GM12878 (cell line): ENCODE results near the gene RPL10. TPM values are rescaled to one million over a fixed set of nuclear protein-coding genes. Genes with fewer than 3 reads are reported as not detected.

Experiments used
- BACH1 ChIP-seq: fragments of 450-650 bp; IDR thresholded peaks from 2 replicates; pipeline ENCODE4 v1.6.1; 2017; ENCODE audit warnings: mild to moderate bottlenecking, borderline replicate concordance
- CBFB ChIP-seq: IDR thresholded peaks from 2 replicates; pipeline ENCODE4 v1.6.1; 2016; ENCODE audit warnings: antibody characterized with exemption, low read depth
- CREB1 ChIP-seq: IDR thresholded peaks from 2 replicates; pipeline ENCODE4 v1.6.1; 2012; ENCODE audit warnings: low read depth, mild to moderate bottlenecking, inconsistent platforms
- DPF2 ChIP-seq: fragments of 450-650 bp; IDR thresholded peaks from 2 replicates; pipeline ENCODE4 v1.6.1; 2017; ENCODE audit warnings: mild to moderate bottlenecking
- EP300 ChIP-seq, 2 experiments: fragments of 150-350 bp in 1 of 2; IDR thresholded peaks; 2 replicates each; pipeline ENCODE4 v1.6.1; 2011 to 2012; ENCODE audit warnings: low read depth in 2 of 2, low read length in 2 of 2, borderline replicate concordance in 1 of 2, improper control_type of control experiment in 1 of 2, inconsistent platforms in 1 of 2; ENCODE audit not compliant: control insufficient read depth in 1 of 2
- FOXM1 ChIP-seq: IDR thresholded peaks from 2 replicates; pipeline ENCODE4 v1.6.1; 2012; ENCODE audit warnings: low read depth, mild to moderate bottlenecking, inconsistent platforms, low read length, moderate library complexity
- HDGF ChIP-seq: fragments of 450-650 bp; IDR thresholded peaks from 2 replicates; pipeline ENCODE4 v1.6.1; 2016; ENCODE audit warnings: antibody characterized with exemption
- IRF4 ChIP-seq: IDR thresholded peaks from 2 replicates; pipeline ENCODE4 v1.6.1; 2011; ENCODE audit warnings: low read depth, low read length
- MTA3 ChIP-seq: IDR thresholded peaks from 2 replicates; pipeline ENCODE4 v1.6.1; 2012; ENCODE audit warnings: low read length, inconsistent platforms, borderline replicate concordance
- MYB ChIP-seq: fragments of 150-350 bp; IDR thresholded peaks from 2 replicates; pipeline ENCODE4 v1.6.1; 2014; ENCODE audit warnings: mild to moderate bottlenecking, low read depth, low read length, borderline replicate concordance
- NFYB ChIP-seq: IDR thresholded peaks from 2 replicates; pipeline ENCODE4 v1.6.1; 2011; ENCODE audit warnings: low read depth, mild to moderate bottlenecking, low read length, improper control_type of control experiment, moderate library complexity; ENCODE audit not compliant: insufficient read depth
- POLR2AphosphoS5 ChIP-seq: IDR thresholded peaks from 2 replicates; pipeline ENCODE4 v1.6.1; 2011; ENCODE audit warnings: mild to moderate bottlenecking, low read length, inconsistent platforms
- RAD51 ChIP-seq: fragments of 450-650 bp; IDR thresholded peaks from 2 replicates; pipeline ENCODE4 v1.6.1; 2016; ENCODE audit warnings: moderate library complexity, mild to moderate bottlenecking, inconsistent platforms
- RELA ChIP-seq: fragments of 450-650 bp; IDR thresholded peaks from 2 replicates; pipeline ENCODE4 v1.8.0; 2014; ENCODE audit warnings: borderline replicate concordance; ENCODE audit not compliant: partially characterized antibody
- RUNX3 ChIP-seq: IDR thresholded peaks from 2 replicates; pipeline ENCODE4 v1.6.1; 2012; ENCODE audit warnings: low read length, inconsistent platforms
- SP1 ChIP-seq: IDR thresholded peaks from one replicate; pipeline ENCODE4 v1.6.1; 2011; ENCODE audit warnings: low read depth, low read length
- STAT3 ChIP-seq: IDR thresholded peaks from 2 replicates; pipeline ENCODE4 v1.6.1; 2011; ENCODE audit warnings: low read depth, low read length, improper control_type of control experiment
- TCF12 ChIP-seq: IDR thresholded peaks from 2 replicates; pipeline ENCODE4 v1.6.1; 2011; ENCODE audit warnings: low read depth, mild to moderate bottlenecking, low read length
- YY1 ChIP-seq: IDR thresholded peaks from 2 replicates; pipeline ENCODE4 v1.6.1; 2011; ENCODE audit warnings: low read depth, mild to moderate bottlenecking, low read length
- ZBTB11 ChIP-seq: fragments of 450-650 bp; formaldehyde crosslinking; IDR thresholded peaks from 2 replicates; pipeline ENCODE4 v1.5.0; 2022; ENCODE audit warnings: mild to moderate bottlenecking, missing genetic modification characterization
- polyA plus RNA-seq, 11 experiments: library from polyadenylated mRNA; depleted of rRNA in 4 of 11; unstranded in 6 of 11; stranded (reverse) in 5 of 11; fragments of >200 nt; fragmentation: Nextera tagmentation in 4 of 11; fragmentation: Illumina TruSeq in 1 of 11; extraction: Ambion mirVana in 4 of 11; extraction: Trizol in 1 of 11; gene quantifications; 1 replicate in 1 of 11; 2 replicates in 10 of 11; pipeline versions ENCODE4 v1.2.1 to v1.2.3, GENCODE V29; 2011 to 2016; ENCODE audit warnings: inconsistent platforms in 2 of 11, missing spikeins in 2 of 11, low read depth in 1 of 11
- total RNA-seq, 4 experiments: library from RNA; depleted of rRNA in 3 of 4; stranded (reverse); fragments of >200 nt in 3 of 4; fragmentation: Illumina TruSeq in 1 of 4; extraction: Trizol in 1 of 4; gene quantifications; 2 replicates each; pipeline versions ENCODE4 v1.2.1 to v1.2.3, GENCODE V29; 2013 to 2021
- TF ChIP-seq, protein P1 (sequence below): IDR thresholded peaks from 2 replicates; pipeline ENCODE4 v1.6.1; 2012; ENCODE audit warnings: low read depth, low read length, improper control_type of control experiment
- TF ChIP-seq, protein P2 (sequence below): fragments of 450-650 bp; IDR thresholded peaks from 2 replicates; pipeline ENCODE4 v1.6.1; 2017; ENCODE audit warnings: mild to moderate bottlenecking
- TF ChIP-seq, protein P3 (sequence below): IDR thresholded peaks from 2 replicates; pipeline ENCODE4 v1.6.1; 2012; ENCODE audit warnings: low read depth, low read length, improper control_type of control experiment
- TF ChIP-seq, protein P4 (sequence below): IDR thresholded peaks from 2 replicates; pipeline ENCODE4 v1.6.1; 2011; ENCODE audit warnings: borderline replicate concordance, low read depth, mild to moderate bottlenecking, moderate library complexity, mixed read lengths, low read length; ENCODE audit not compliant: insufficient read depth; ENCODE audit errors: extremely low read length

The RPL10 gene
- total and polyA plus RNA-seq, 10 of the 15 experiments (the other 5 are each of a cell fraction or from before 2014, with no cell fraction given): 1,938 to 7,222 (median 4,494) TPM

DNA sequence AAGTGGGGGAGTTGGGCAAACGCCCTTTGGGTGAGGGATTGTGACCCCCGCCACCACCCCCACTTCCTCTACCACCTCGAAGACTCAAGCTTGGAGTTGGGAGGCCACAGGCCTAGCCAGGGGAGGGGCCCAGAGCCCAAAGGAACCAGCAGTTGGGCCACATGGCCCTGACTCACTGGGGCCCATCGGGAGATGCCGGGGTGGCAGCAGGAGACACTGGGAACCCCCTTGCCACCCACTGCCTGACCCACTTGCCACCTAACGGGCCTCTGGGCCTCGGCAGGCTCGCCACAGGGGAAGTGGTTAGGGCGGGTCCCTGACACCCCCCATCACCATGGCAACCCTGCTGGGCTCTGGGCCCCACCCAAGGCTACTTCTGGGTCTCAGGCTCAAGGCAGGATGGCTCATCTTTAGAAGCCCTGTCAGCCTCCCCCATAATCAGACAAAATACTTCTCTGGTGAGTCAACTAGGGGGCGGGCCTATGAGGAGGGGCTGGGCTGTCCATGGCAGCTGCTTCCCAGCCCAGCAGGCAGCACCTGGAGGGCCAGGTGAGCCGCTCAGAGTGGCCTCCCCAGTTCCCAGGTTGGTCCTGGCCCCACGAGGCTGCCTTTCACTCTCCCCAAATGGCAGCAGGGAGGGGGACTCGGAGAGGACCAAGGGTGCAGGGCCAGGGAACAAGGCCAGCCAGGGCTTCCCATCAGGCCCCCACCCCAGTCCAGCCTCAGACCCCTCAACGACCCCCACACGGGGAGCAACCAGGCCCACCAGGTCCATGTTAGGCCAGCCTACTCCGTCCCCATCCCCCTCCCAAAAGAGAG lies 29.3 kb upstream of the RPL10 start (continued):
- TF ChIP-seq ZBTB11 (CRISPR knock-in tag) (no peak), FOXM1 (no peak), STAT3 (no peak), NFYB (no peak), POLR2AphosphoS5 (peak; percentile 72), TCF12 (no peak), CBFB (0 out of 2 replicates have a peak, but pooled peaks have one; percentile 36), HDGF (no peak), RELA (peak; percentile 60), MYB (no peak), BACH1 (no peak), SP1 (peak; percentile 10), CREB1 (0 out of 2 replicates have a peak, but pooled peaks have one; percentile 16), RUNX3 (peak; percentile 81), IRF4 (no peak), YY1 (no peak), DPF2 (0 out of 2 replicates have a peak, but pooled peaks have one; percentile 47), RAD51 (no peak), MTA3 (no peak), EP300 (IDR thresholded peaks at IDR 0.05; ENCODE audit: borderline replicate concordance in 1 of 2, control insufficient read depth in 1 of 2, low read depth in 2 of 2, low read length in 2 of 2) (no peak)
- TF ChIP-seq, protein P1, sequence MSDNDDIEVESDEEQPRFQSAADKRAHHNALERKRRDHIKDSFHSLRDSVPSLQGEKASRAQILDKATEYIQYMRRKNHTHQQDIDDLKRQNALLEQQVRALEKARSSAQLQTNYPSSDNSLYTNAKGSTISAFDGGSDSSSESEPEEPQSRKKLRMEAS: 0 out of 2 replicates have a peak, but pooled peaks have one; percentile 17
- TF ChIP-seq, protein P2, sequence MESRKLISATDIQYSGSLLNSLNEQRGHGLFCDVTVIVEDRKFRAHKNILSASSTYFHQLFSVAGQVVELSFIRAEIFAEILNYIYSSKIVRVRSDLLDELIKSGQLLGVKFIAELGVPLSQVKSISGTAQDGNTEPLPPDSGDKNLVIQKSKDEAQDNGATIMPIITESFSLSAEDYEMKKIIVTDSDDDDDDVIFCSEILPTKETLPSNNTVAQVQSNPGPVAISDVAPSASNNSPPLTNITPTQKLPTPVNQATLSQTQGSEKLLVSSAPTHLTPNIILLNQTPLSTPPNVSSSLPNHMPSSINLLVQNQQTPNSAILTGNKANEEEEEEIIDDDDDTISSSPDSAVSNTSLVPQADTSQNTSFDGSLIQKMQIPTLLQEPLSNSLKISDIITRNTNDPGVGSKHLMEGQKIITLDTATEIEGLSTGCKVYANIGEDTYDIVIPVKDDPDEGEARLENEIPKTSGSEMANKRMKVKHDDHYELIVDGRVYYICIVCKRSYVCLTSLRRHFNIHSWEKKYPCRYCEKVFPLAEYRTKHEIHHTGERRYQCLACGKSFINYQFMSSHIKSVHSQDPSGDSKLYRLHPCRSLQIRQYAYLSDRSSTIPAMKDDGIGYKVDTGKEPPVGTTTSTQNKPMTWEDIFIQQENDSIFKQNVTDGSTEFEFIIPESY: no peak
- TF ChIP-seq, protein P3, sequence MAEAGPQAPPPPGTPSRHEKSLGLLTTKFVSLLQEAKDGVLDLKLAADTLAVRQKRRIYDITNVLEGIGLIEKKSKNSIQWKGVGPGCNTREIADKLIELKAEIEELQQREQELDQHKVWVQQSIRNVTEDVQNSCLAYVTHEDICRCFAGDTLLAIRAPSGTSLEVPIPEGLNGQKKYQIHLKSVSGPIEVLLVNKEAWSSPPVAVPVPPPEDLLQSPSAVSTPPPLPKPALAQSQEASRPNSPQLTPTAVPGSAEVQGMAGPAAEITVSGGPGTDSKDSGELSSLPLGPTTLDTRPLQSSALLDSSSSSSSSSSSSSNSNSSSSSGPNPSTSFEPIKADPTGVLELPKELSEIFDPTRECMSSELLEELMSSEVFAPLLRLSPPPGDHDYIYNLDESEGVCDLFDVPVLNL: no peak
- TF ChIP-seq, protein P4, sequence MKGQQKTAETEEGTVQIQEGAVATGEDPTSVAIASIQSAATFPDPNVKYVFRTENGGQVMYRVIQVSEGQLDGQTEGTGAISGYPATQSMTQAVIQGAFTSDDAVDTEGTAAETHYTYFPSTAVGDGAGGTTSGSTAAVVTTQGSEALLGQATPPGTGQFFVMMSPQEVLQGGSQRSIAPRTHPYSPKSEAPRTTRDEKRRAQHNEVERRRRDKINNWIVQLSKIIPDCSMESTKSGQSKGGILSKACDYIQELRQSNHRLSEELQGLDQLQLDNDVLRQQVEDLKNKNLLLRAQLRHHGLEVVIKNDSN: no peak
